ENCODE data around the gene TNNI3K. TPM values are rescaled to one million over a fixed set of nuclear protein-coding genes. Genes with fewer than 3 reads are reported as not detected.

Gene TNNI3K
- total RNA-seq, 4 donors from 2014 or later, result 0.63 to 4.5 (median 3.6) TPM

GRCh38 chr1:74545821-74546220, 310.6 kb downstream of the TNNI3K start:
- H3K36me3 ChIP-seq, result peaks cover 0 to 11% (median 0%) of the 10 kb centered on the region in 4 donors
- no peak for DNase-seq (ENCODE audit: extremely low spot score)
- H3K27me3 ChIP-seq, result no peaks in the 10 kb centered on the region
- H3K27ac ChIP-seq (replicated peaks in 1 of 4), result no peak overlapping the region
- H3K4me3 ChIP-seq, result no peak overlapping the region
- WGBS, result 95% methylated on average over 2 of the region's 2 CpGs
- intact Hi-C loops (cut with DNase I), result no loop called here
- H3K4me1 ChIP-seq, result no peaks in the 10 kb centered on the region
- TF ChIP-seq POLR2AphosphoS5 (IDR thresholded peaks at IDR 0.05), result no peak
- TF ChIP-seq EP300 (IDR thresholded peaks at IDR 0.05), result no peak
- TF ChIP-seq CTCF (IDR thresholded peaks at IDR 0.05), result no peak
- TF ChIP-seq POLR2A (IDR thresholded peaks at IDR 0.05; ENCODE audit: low read depth), result no peak
- H3K9me3 ChIP-seq, result no peaks in the 10 kb centered on the region

GRCh38 chr1:74548961-74549750, 314.0 kb downstream of the TNNI3K start:
- no peaks in the 10 kb centered on the region for H3K4me1 ChIP-seq
- 78% methylated on average over 4 of the region's 4 CpGs for WGBS
- peaks cover 0 to 6% (median 0%) of the 10 kb centered on the region in 4 donors for H3K36me3 ChIP-seq
- no peak overlapping the region for H3K4me3 ChIP-seq
- intact Hi-C loops (cut with DNase I), result no loop called here
- TF ChIP-seq EP300 (IDR thresholded peaks at IDR 0.05) (no peak), CTCF (IDR thresholded peaks at IDR 0.05) (no peak), POLR2A (IDR thresholded peaks at IDR 0.05; ENCODE audit: low read depth) (no peak), POLR2AphosphoS5 (IDR thresholded peaks at IDR 0.05) (no peak)
- H3K27me3 ChIP-seq, result no peaks in the 10 kb centered on the region
- no peak overlapping the region for H3K27ac ChIP-seq (replicated peaks in 1 of 4)
- no peak for DNase-seq (ENCODE audit: extremely low spot score)
- H3K9me3 ChIP-seq, result no peaks in the 10 kb centered on the region

- TF ChIP-seq EP300 (IDR thresholded peaks at IDR 0.05), result no peak
- TF ChIP-seq POLR2A (IDR thresholded peaks at IDR 0.05; ENCODE audit: low read depth), result no peak
- no peak for TF ChIP-seq POLR2AphosphoS5 (IDR thresholded peaks at IDR 0.05)
- TF ChIP-seq CTCF (IDR thresholded peaks at IDR 0.05), result no peak
- H3K9me3 ChIP-seq, result no peaks in the 10 kb centered on the region
- H3K4me1 ChIP-seq, result no peaks in the 10 kb centered on the region
- no peaks in the 10 kb centered on the region for H3K36me3 ChIP-seq
- intact Hi-C loops (cut with DNase I), result no loop called here
- DNase-seq (ENCODE audit: extremely low spot score), result no peak
- 85% methylated on average over 2 of the region's 2 CpGs for WGBS
- H3K27ac ChIP-seq (replicated peaks in 1 of 4), result no peak overlapping the region
- no peak overlapping the region for H3K4me3 ChIP-seq
- H3K27me3 ChIP-seq, result no peaks in the 10 kb centered on the region
Observed at GRCh38 chr1:74549932-74550331, 314.7 kb downstream of the TNNI3K start.

GRCh38 chr1:74570797-74571492, 335.8 kb downstream of the TNNI3K start:
- intact Hi-C loops (cut with DNase I), result no loop called here
- H3K4me1 ChIP-seq, result no peaks in the 10 kb centered on the region
- no peaks in the 10 kb centered on the region for H3K9me3 ChIP-seq
- no peaks in the 10 kb centered on the region for H3K27me3 ChIP-seq
- H3K27ac ChIP-seq (replicated peaks in 1 of 4), result no peak overlapping the region
- TF ChIP-seq POLR2A (IDR thresholded peaks at IDR 0.05; ENCODE audit: low read depth) (no peak), EP300 (IDR thresholded peaks at IDR 0.05) (no peak), CTCF (IDR thresholded peaks at IDR 0.05) (no peak), POLR2AphosphoS5 (IDR thresholded peaks at IDR 0.05) (no peak)
- H3K4me3 ChIP-seq, result no peak overlapping the region
- 47% methylated on average over 14 of the region's 14 CpGs for WGBS
- DNase-seq (ENCODE audit: extremely low spot score), result no peak
- H3K36me3 ChIP-seq, result no peaks in the 10 kb centered on the region

Measured in esophagus muscularis mucosa (tissue), 4 donors.